PFSK-1 (cell line): ENCODE data around the gene C20orf141.

Experiments used
- POLR2AphosphoS5 ChIP-seq: IDR thresholded peaks from 2 replicates; pipeline ENCODE4 v1.6.1; 2012; ENCODE audit warnings: low read depth, mild to moderate bottlenecking, control low read depth, low read length, moderate library complexity
- SIN3A ChIP-seq: IDR thresholded peaks from 2 replicates; pipeline ENCODE4 v1.6.1; 2012; ENCODE audit warnings: mild to moderate bottlenecking, low read length, moderate library complexity, borderline replicate concordance; ENCODE audit not compliant: insufficient read depth
- TAF1 ChIP-seq: IDR thresholded peaks from 2 replicates; pipeline ENCODE4 v1.6.1; 2012; ENCODE audit warnings: low read length, control low read depth, borderline replicate concordance; ENCODE audit not compliant: insufficient read depth
- TF ChIP-seq, protein P1 (sequence below), 2 experiments: IDR thresholded peaks; 2 replicates each; pipeline versions ENCODE4 v1.6.1 to v1.8.0; 2011 to 2012; ENCODE audit warnings: low read depth in 2 of 2, low read length in 2 of 2, control low read depth in 1 of 2, inconsistent platforms in 1 of 2, mild to moderate bottlenecking in 1 of 2, moderate library complexity in 1 of 2; ENCODE audit not compliant: insufficient read depth in 1 of 2

DNA sequence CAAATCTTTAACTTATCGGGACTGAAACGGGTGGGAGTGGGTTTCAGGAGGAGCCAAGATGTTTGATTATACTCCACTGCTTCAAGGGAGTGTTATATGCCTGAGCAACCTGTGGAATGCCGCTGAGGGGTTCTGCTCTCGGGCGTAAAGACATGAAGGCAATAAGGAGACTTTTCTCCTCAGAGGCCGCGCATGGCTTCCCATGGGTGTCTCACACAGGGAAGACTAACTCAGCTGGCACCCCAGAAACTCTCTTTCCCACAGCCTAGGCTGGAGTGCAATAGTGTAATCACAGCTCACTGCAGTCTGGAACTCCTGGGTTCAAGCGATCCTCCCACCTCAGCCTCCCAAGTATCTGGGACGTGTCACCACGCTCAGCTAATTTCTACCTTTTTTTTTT is 5.1 kb upstream of the C20orf141 start:
- TF ChIP-seq, protein P1, sequence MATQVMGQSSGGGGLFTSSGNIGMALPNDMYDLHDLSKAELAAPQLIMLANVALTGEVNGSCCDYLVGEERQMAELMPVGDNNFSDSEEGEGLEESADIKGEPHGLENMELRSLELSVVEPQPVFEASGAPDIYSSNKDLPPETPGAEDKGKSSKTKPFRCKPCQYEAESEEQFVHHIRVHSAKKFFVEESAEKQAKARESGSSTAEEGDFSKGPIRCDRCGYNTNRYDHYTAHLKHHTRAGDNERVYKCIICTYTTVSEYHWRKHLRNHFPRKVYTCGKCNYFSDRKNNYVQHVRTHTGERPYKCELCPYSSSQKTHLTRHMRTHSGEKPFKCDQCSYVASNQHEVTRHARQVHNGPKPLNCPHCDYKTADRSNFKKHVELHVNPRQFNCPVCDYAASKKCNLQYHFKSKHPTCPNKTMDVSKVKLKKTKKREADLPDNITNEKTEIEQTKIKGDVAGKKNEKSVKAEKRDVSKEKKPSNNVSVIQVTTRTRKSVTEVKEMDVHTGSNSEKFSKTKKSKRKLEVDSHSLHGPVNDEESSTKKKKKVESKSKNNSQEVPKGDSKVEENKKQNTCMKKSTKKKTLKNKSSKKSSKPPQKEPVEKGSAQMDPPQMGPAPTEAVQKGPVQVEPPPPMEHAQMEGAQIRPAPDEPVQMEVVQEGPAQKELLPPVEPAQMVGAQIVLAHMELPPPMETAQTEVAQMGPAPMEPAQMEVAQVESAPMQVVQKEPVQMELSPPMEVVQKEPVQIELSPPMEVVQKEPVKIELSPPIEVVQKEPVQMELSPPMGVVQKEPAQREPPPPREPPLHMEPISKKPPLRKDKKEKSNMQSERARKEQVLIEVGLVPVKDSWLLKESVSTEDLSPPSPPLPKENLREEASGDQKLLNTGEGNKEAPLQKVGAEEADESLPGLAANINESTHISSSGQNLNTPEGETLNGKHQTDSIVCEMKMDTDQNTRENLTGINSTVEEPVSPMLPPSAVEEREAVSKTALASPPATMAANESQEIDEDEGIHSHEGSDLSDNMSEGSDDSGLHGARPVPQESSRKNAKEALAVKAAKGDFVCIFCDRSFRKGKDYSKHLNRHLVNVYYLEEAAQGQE (IDR thresholded peaks at IDR 0.05; ENCODE audit: insufficient read depth in 1 of 2, low read depth in 2 of 2, low read length in 2 of 2) = no peak
- TF ChIP-seq POLR2AphosphoS5 (no peak), TAF1 (no peak), SIN3A (no peak)
